G401.6 (cell line): ENCODE measurements around the gene ZNF562.
A peak's percentile ranks its signal among the peaks of the same experiment; 100 is the strongest.
"Not testable (repeated sequence)": the region's sequence is repeated elsewhere in the genome, so short reads cannot be mapped to it uniquely, and the experiment has no call there.

Experiments
- FAIRE-seq: peaks from 2 replicates; lab custom pipeline; 2012; peaks lifted over from hg19 to GRCh38; lab: Jason Lieb, UNC

ZNF562 gene

GRCh38 chr19:9674663-9675357, at the start of gene ZNF562:
Gene ZNF562, minus strand, starts transcription at chr19:9675100. Its CDS starts 14,356 bp downstream, at chr19:9660744.
- peak; percentile 47 for FAIRE-seq

GRCh38 chr19:9724157-9724556, 49.3 kb upstream of the ZNF562 start:
- FAIRE-seq, result no peak

GRCh38 chr19:9721861-9722260, 47.0 kb upstream of the ZNF562 start:
- no peak for FAIRE-seq

- no peak for FAIRE-seq
Observed at GRCh38 chr19:9720541-9720940, 45.6 kb upstream of the ZNF562 start.

- FAIRE-seq, result no peak
Observed at GRCh38 chr19:9711815-9712214, 36.9 kb upstream of the ZNF562 start.

- no peak for FAIRE-seq
Observed at GRCh38 chr19:9709305-9709704, 34.4 kb upstream of the ZNF562 start.

GRCh38 chr19:9705836-9706235, 30.9 kb upstream of the ZNF562 start:
- no peak for FAIRE-seq

- no peak for FAIRE-seq
Observed at GRCh38 chr19:9702186-9702585, 27.3 kb upstream of the ZNF562 start.

- no peak for FAIRE-seq
Observed at GRCh38 chr19:9700229-9700981, 25.5 kb upstream of the ZNF562 start.

- FAIRE-seq, result not testable (repeated sequence)
Observed at GRCh38 chr19:9690301-9690700, 15.4 kb upstream of the ZNF562 start.

GRCh38 chr19:9679996-9680395, 5.1 kb upstream of the ZNF562 start:
- FAIRE-seq, result not testable (repeated sequence)

GRCh38 chr19:9675358-9675901, 530 bp upstream of the ZNF562 start:
- FAIRE-seq, result not testable (repeated sequence)

GRCh38 chr19:9673912-9674662, 813 bp downstream of the ZNF562 start:
- no peak for FAIRE-seq

- no peak for FAIRE-seq
Observed at GRCh38 chr19:9672893-9673292, 2.0 kb downstream of the ZNF562 start.

- FAIRE-seq, result no peak
Observed at GRCh38 chr19:9671655-9672054, 3.2 kb downstream of the ZNF562 start.

- FAIRE-seq, result no peak
Observed at GRCh38 chr19:9668544-9668943, 6.4 kb downstream of the ZNF562 start.

- FAIRE-seq, result no peak
Observed at GRCh38 chr19:9667898-9668297, 7.0 kb downstream of the ZNF562 start.

- no peak for FAIRE-seq
Observed at GRCh38 chr19:9658769-9659168, 16.1 kb downstream of the ZNF562 start.

- not testable (repeated sequence) for FAIRE-seq
Observed at GRCh38 chr19:9653066-9653555, 21.8 kb downstream of the ZNF562 start.

GRCh38 chr19:9651464-9651863, 23.4 kb downstream of the ZNF562 start:
- not testable (repeated sequence) for FAIRE-seq

GRCh38 chr19:9650345-9650744, 24.6 kb downstream of the ZNF562 start:
- FAIRE-seq, result no peak

- peak; percentile 3 for FAIRE-seq
Observed at GRCh38 chr19:9645472-9645871, 29.4 kb downstream of the ZNF562 start.
